Measurements from ENCODE around the gene RPLP2.

DNA sequence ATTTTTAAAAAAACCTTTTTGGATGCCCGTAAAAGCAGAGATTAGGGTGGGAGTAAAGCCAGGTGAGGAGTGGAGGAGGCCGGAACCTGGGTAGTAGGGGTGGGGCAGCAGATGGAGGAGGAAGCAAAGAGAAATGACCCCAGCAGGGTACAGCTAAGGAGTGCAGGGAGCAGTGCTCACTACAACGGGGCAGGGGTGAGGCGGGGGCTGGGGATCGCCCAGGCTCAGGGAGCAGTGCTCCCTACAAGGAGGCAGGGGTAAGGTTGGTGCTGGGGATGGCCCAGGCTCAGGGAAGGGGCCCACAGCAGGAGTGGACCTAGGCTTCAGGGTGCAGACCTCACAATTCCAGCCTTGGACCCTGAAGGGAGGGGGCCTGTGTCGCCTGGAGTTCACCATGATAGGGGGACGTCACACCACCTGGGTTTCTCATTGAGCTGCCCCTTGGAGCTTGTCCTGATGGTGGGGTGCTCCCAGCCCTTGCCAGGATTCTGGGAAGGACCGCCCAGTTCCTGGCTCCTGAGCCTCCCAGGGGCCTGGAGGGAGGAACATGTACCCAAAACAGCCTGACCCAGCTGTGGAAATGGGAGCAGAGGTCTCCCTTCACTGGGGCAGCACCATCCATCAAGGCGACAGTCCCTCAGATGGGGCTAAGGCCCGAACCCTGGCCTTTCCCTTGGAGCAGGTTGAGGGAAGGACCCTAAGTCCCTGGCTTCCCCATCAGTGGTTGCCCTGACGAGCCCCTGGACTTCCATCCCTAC lies 6.1 kb downstream of the RPLP2 start:
- TF ChIP-seq, protein P1, sequence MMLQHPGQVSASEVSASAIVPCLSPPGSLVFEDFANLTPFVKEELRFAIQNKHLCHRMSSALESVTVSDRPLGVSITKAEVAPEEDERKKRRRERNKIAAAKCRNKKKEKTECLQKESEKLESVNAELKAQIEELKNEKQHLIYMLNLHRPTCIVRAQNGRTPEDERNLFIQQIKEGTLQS (CRISPR knock-in tag; conservative IDR thresholded peaks at IDR 0.05): no peak
- TF ChIP-seq, protein P2, sequence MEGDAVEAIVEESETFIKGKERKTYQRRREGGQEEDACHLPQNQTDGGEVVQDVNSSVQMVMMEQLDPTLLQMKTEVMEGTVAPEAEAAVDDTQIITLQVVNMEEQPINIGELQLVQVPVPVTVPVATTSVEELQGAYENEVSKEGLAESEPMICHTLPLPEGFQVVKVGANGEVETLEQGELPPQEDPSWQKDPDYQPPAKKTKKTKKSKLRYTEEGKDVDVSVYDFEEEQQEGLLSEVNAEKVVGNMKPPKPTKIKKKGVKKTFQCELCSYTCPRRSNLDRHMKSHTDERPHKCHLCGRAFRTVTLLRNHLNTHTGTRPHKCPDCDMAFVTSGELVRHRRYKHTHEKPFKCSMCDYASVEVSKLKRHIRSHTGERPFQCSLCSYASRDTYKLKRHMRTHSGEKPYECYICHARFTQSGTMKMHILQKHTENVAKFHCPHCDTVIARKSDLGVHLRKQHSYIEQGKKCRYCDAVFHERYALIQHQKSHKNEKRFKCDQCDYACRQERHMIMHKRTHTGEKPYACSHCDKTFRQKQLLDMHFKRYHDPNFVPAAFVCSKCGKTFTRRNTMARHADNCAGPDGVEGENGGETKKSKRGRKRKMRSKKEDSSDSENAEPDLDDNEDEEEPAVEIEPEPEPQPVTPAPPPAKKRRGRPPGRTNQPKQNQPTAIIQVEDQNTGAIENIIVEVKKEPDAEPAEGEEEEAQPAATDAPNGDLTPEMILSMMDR (IDR thresholded peaks at IDR 0.05): no peak
- TF ChIP-seq IRF2 (CRISPR knock-in tag; IDR thresholded peaks at IDR 0.05; ENCODE audit: borderline replicate concordance, low read depth) (no peak), HMGA2 (CRISPR knock-in tag; IDR thresholded peaks at IDR 0.05) (no peak)
